ENCODE data around the gene CCDC17.

CCDC17 gene

GRCh38 chr1:45623972-45624371, at the start of gene CCDC17:
Gene CCDC17 (minus strand): TSS chr1:45624054. CDS start chr1:45623909, 145 bp downstream.
- DNase-seq (ENCODE audit: insufficient read length, low spot score) (no peak), FAIRE-seq (no peak)

GRCh38 chr1:45669859-45670655, 46.2 kb upstream of the CCDC17 start:
- FAIRE-seq: no peak
- DNase-seq (ENCODE audit: insufficient read length, low spot score): no peak

GRCh38 chr1:45669379-45669778, 45.5 kb upstream of the CCDC17 start:
- DNase-seq (ENCODE audit: insufficient read length, low spot score) (no peak), FAIRE-seq (no peak)

- DNase-seq (ENCODE audit: insufficient read length, low spot score): no peak
- no peak for FAIRE-seq
Measured at GRCh38 chr1:45668526-45668925, 44.7 kb upstream of the CCDC17 start.

- DNase-seq (ENCODE audit: insufficient read length, low spot score) (no peak), FAIRE-seq (no peak)
Measured at GRCh38 chr1:45667321-45668111, 43.7 kb upstream of the CCDC17 start.

- DNase-seq (ENCODE audit: insufficient read length, low spot score) (no peak), FAIRE-seq (no peak)
Measured at GRCh38 chr1:45666836-45667235, 43.0 kb upstream of the CCDC17 start.

- no peak for DNase-seq (ENCODE audit: insufficient read length, low spot score)
- FAIRE-seq: no peak
Measured at GRCh38 chr1:45660336-45660735, 36.5 kb upstream of the CCDC17 start.

- DNase-seq (ENCODE audit: insufficient read length, low spot score) (no peak), FAIRE-seq (no peak)
Measured at GRCh38 chr1:45659222-45659621, 35.4 kb upstream of the CCDC17 start.

- FAIRE-seq (no peak), DNase-seq (ENCODE audit: insufficient read length, low spot score) (no peak)
Measured at GRCh38 chr1:45658171-45658570, 34.3 kb upstream of the CCDC17 start.

GRCh38 chr1:45656573-45657226, 32.8 kb upstream of the CCDC17 start:
- no peak for FAIRE-seq
- DNase-seq (ENCODE audit: insufficient read length, low spot score): no peak

GRCh38 chr1:45654540-45655280, 30.9 kb upstream of the CCDC17 start:
- FAIRE-seq (no peak), DNase-seq (ENCODE audit: insufficient read length, low spot score) (no peak)

GRCh38 chr1:45647248-45648021, 23.6 kb upstream of the CCDC17 start:
- DNase-seq (ENCODE audit: insufficient read length, low spot score): no peak
- FAIRE-seq: no peak

- no peak for DNase-seq (ENCODE audit: insufficient read length, low spot score)
- FAIRE-seq: no peak
Measured at GRCh38 chr1:45644661-45645060, 20.8 kb upstream of the CCDC17 start.

- DNase-seq (ENCODE audit: insufficient read length, low spot score) (no peak), FAIRE-seq (no peak)
Measured at GRCh38 chr1:45643978-45644377, 20.1 kb upstream of the CCDC17 start.

- DNase-seq (ENCODE audit: insufficient read length, low spot score): no peak
- FAIRE-seq: no peak
Measured at GRCh38 chr1:45643321-45643720, 19.5 kb upstream of the CCDC17 start.

GRCh38 chr1:45640293-45640692, 16.4 kb upstream of the CCDC17 start:
- FAIRE-seq (no peak), DNase-seq (ENCODE audit: insufficient read length, low spot score) (no peak)

- DNase-seq (ENCODE audit: insufficient read length, low spot score) (no peak), FAIRE-seq (no peak)
Measured at GRCh38 chr1:45635211-45635610, 11.4 kb upstream of the CCDC17 start.

- DNase-seq (ENCODE audit: insufficient read length, low spot score) (no peak), FAIRE-seq (no peak)
Measured at GRCh38 chr1:45630429-45630828, 6.6 kb upstream of the CCDC17 start.

GRCh38 chr1:45629035-45629434, 5.2 kb upstream of the CCDC17 start:
- FAIRE-seq (no peak), DNase-seq (ENCODE audit: insufficient read length, low spot score) (no peak)
